K562 (cell line): Measurements from ENCODE around the gene ALK. TPM values are rescaled to one million over a fixed set of nuclear protein-coding genes. Genes with fewer than 3 reads are reported as not detected.

Source experiments
- ATAC-seq: fragments of 200-7000 bp; cut with Tn5 transposase; 3 replicates; pipeline ENCODE4 v1.9.1; 2020; ENCODE audit warnings: moderate library complexity
- BruUV-seq: library from RNA; stranded (reverse); fragments of 400-500 nt; replicated peaks from 2 replicates; lab custom pipeline; 2021; lab: Mats Ljungman, UMichigan
- CTCF ChIA-PET: fragments of 300-600 bp; formaldehyde crosslinking; extraction: SDS; loops from one replicate; lab custom pipeline; 2021; ENCODE audit warnings: low intra/inter-chr PET ratio; lab: Yijun Ruan, JAX
- POLR2A ChIA-PET: fragments of 300-600, 350-650 bp; sonication (Branson Sonifier 250); formaldehyde crosslinking; extraction: SDS; loops from one replicate; lab custom pipeline; 2021; ENCODE audit warnings: antibody characterized with exemption, inconsistent platforms; lab: Yijun Ruan, JAX
- DNase-seq, 4 experiments: peaks; one replicate each; pipeline versions ENCODE4 v3.0.0 to v3.0.0-alpha.2; 2011 to 2018; ENCODE audit warnings: low spot score in 3 of 4, mixed read lengths in 3 of 4; ENCODE audit errors: extremely low read depth in 1 of 4
- FAIRE-seq: peaks from 2 replicates; lab custom pipeline; 2011; peaks lifted over from hg19 to GRCh38; lab: Jason Lieb, UNC
- H2AFZ ChIP-seq: 2 replicates; pipeline ENCODE4 v1.6.0; 2011; ENCODE audit warnings: low read depth, low read length, control low read depth, inconsistent platforms
- H3K27ac ChIP-seq: fragments of 200-600 bp; 3 replicates; pipeline ENCODE4 v1.8.0; 2011; ENCODE audit warnings: low read depth, mild to moderate bottlenecking, control low read depth, inconsistent platforms, low read length, moderate library complexity, mixed read lengths; ENCODE audit errors: extremely low read depth
- H3K27me3 ChIP-seq, 2 experiments: fragments of 300-600 bp in 1 of 2; 2 replicates in 1 of 2; 3 replicates in 1 of 2; pipeline versions ENCODE4 v1.6.0 to v1.8.0; 2011; ENCODE audit warnings: inconsistent platforms in 2 of 2, low read length in 2 of 2, mild to moderate bottlenecking in 1 of 2, mixed read lengths in 1 of 2, moderate library complexity in 1 of 2; ENCODE audit not compliant: control insufficient read depth in 2 of 2, insufficient read depth in 2 of 2
- H3K36me3 ChIP-seq: fragments of 300-600 bp; 3 replicates; pipeline ENCODE4 v1.8.0; 2011; ENCODE audit warnings: mild to moderate bottlenecking, low read length, inconsistent platforms; ENCODE audit not compliant: control insufficient read depth, insufficient read depth
- H3K4me1 ChIP-seq, 2 experiments: fragments of 200-600 bp in 1 of 2; replicated peaks in 1 of 2; 2 replicates in 1 of 2; 3 replicates in 1 of 2; pipeline versions ENCODE4 v1.5.1 to v1.8.0; 2011; ENCODE audit warnings: inconsistent platforms in 2 of 2, low read length in 2 of 2, mild to moderate bottlenecking in 1 of 2, mixed read lengths in 1 of 2, moderate library complexity in 1 of 2; ENCODE audit not compliant: control insufficient read depth in 2 of 2, insufficient read depth in 2 of 2
- H3K4me2 ChIP-seq: 2 replicates; pipeline ENCODE4 v1.6.1; 2011; ENCODE audit warnings: low read length, control low read depth, inconsistent platforms, mixed read lengths; ENCODE audit not compliant: insufficient read depth
- H3K4me3 ChIP-seq: fragments of 200-600 bp; sonication (generic), shearing (Covaris generic); 2 replicates; pipeline ENCODE4 v1.5.1; 2016; ENCODE audit warnings: control low read depth, inconsistent platforms
- H3K79me2 ChIP-seq: fragments of 200-600 bp; 3 replicates; pipeline ENCODE4 v1.8.0; 2011; ENCODE audit warnings: low read length, inconsistent platforms; ENCODE audit not compliant: control insufficient read depth, insufficient read depth
- H3K9ac ChIP-seq, 2 experiments: 2 replicates each; pipeline versions ENCODE4 v1.6.0 to v1.6.1; 2011; ENCODE audit warnings: low read depth in 2 of 2, low read length in 2 of 2, control low read depth in 1 of 2, inconsistent platforms in 1 of 2, mild to moderate bottlenecking in 1 of 2, mixed read lengths in 1 of 2; ENCODE audit not compliant: insufficient read depth in 1 of 2
- H3K9me1 ChIP-seq: one replicate; pipeline ENCODE4 v1.6.0; 2011; ENCODE audit warnings: inconsistent platforms, mild to moderate bottlenecking, low read length, moderate library complexity; ENCODE audit not compliant: control insufficient read depth, insufficient read depth
- H3K9me3 ChIP-seq: replicated peaks from 2 replicates; pipeline ENCODE4 v1.5.1; 2011; ENCODE audit warnings: low read depth, low read length, inconsistent platforms; ENCODE audit not compliant: control insufficient read depth, insufficient read depth
- H4K20me1 ChIP-seq: replicated peaks from 2 replicates; pipeline ENCODE4 v1.6.1; 2011; ENCODE audit warnings: low read length, inconsistent platforms, mixed read lengths; ENCODE audit not compliant: control insufficient read depth, insufficient read depth
- ARID3B ChIP-seq: fragments of 250-450 bp; sonication (Bioruptor Pico); IDR thresholded peaks from 2 replicates; pipeline ENCODE4 v1.4.0; 2020; ENCODE audit warnings: borderline replicate concordance
- CHD1 ChIP-seq: fragments of 200-600 bp; sonication (generic); IDR thresholded peaks from one replicate; pipeline ENCODE4 v1.6.1; 2012; ENCODE audit warnings: mild to moderate bottlenecking, moderate library complexity, low read length, inconsistent platforms
- MBD2 ChIP-seq: sonication (generic); IDR thresholded peaks from 2 replicates; pipeline ENCODE4 v1.6.1; 2016; ENCODE audit warnings: low read depth, borderline replicate concordance
- ZFX ChIP-seq: sonication (generic); formaldehyde crosslinking; IDR thresholded peaks from 2 replicates; pipeline ENCODE4 v1.8.0; 2022; ENCODE audit warnings: mild to moderate bottlenecking, missing genetic modification reagents, moderate library complexity
- ZNF121 ChIP-seq: sonication (generic); formaldehyde crosslinking; conservative IDR thresholded peaks from 2 replicates; pipeline ENCODE4 v1.8.0; 2022; ENCODE audit warnings: missing genetic modification reagents
- ZNF140 ChIP-seq: fragments of 250-450 bp; sonication (Bioruptor Pico); IDR thresholded peaks from 2 replicates; pipeline ENCODE4 v1.8.0; 2021; ENCODE audit warnings: moderate library complexity, mild to moderate bottlenecking, inconsistent platforms
- ZNF232 ChIP-seq: sonication (generic); formaldehyde crosslinking; IDR thresholded peaks from 2 replicates; pipeline ENCODE4 v1.8.0; 2022; ENCODE audit warnings: mild to moderate bottlenecking, missing genetic modification reagents
- whole genome bisulfite sequencing: fragments of 100-300 bp; shearing (Covaris generic); methylation state at CpG from one replicate; pipeline ENCODE4 v1.1.6; 2016; ENCODE audit warnings: low coverage, mixed read lengths; ENCODE audit not compliant: insufficient coverage; ENCODE audit errors: missing lambda C conversion rate; 5-methylcytosine and 5-hydroxymethylcytosine counted together
- in situ Hi-C: fragments of 300-500 bp; cut with MboI; formaldehyde crosslinking; loops from 4 replicates; pipeline ENCODE4 v1.15.0; 2018; ENCODE audit warnings: inconsistent platforms, mixed read lengths
- intact Hi-C: fragments of 100-400 bp; cut with micrococcal nuclease; formaldehyde crosslinking; loops from 2 replicates; pipeline ENCODE4 v1.14.2; 2022
- polyA plus RNA-seq, 8 experiments: library from polyadenylated mRNA; depleted of rRNA in 4 of 8; stranded (reverse) in 5 of 8; unstranded in 3 of 8; fragments of >200 nt; fragmentation: Nextera tagmentation in 2 of 8; fragmentation: Illumina TruSeq in 1 of 8; extraction: Ambion mirVana in 2 of 8; extraction: Trizol in 1 of 8; gene quantifications; 2 replicates each; pipeline versions ENCODE4 v1.2.1 to v1.2.3, GENCODE V29; 2011 to 2014; ENCODE audit warnings: inconsistent platforms in 1 of 8, missing spikeins in 1 of 8
- total RNA-seq, 7 experiments: library from RNA; depleted of rRNA in 6 of 7; stranded (reverse); fragments of >200 nt in 6 of 7; fragmentation: Illumina TruSeq in 2 of 7; extraction: Trizol in 2 of 7; gene quantifications; 2 replicates each; pipeline versions ENCODE4 v1.2.1 to v1.2.3, GENCODE V29; 2011 to 2021; ENCODE audit warnings: low replicate concordance in 1 of 7
- TF ChIP-seq, protein P1 (sequence below): sonication (generic); formaldehyde crosslinking; IDR thresholded peaks from 2 replicates; pipeline ENCODE4 v1.8.1; 2023; ENCODE audit warnings: missing genetic modification reagents, mild to moderate bottlenecking, borderline replicate concordance
- TF ChIP-seq, protein P2 (sequence below): fragments of 450-650 bp; formaldehyde crosslinking; IDR thresholded peaks from 2 replicates; pipeline ENCODE4 v1.4.0; 2022; ENCODE audit warnings: mild to moderate bottlenecking, moderate library complexity
- TF ChIP-seq, protein P3 (sequence below), 2 experiments: fragments of 450-650 bp in 1 of 2; IDR thresholded peaks; 2 replicates each; pipeline ENCODE4 v1.6.1; 2011 to 2017; ENCODE audit warnings: low read depth in 2 of 2, antibody characterized with exemption in 1 of 2, borderline replicate concordance in 1 of 2, low read length in 1 of 2, mild to moderate bottlenecking in 1 of 2, mixed read lengths in 1 of 2; ENCODE audit not compliant: control insufficient read depth in 1 of 2

ALK gene
- total and polyA plus RNA-seq, 9 of the 15 experiments (the other 6 are each of a cell fraction or from before 2014, with no cell fraction given), result not detected

DNA sequence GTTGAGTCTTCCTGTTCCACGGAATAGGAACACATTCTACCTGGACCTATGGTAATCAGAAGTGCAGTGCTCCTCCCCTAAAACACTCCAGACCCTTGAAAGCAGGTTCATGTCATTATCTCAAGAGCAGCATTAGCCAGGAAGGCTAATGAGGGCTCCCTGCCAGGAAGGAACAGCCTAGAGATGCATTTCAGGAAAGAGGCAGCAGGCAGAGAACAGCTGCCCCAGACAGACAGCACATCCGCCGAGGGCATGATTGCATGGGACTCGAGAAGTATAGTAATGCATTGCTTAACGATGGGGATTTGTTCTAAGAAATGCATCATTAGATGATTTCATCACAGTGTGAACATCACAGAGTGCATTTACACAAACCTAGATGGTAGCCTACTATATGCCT is 171.5 kb downstream of the ALK start (continued):
- TF ChIP-seq, protein P1, sequence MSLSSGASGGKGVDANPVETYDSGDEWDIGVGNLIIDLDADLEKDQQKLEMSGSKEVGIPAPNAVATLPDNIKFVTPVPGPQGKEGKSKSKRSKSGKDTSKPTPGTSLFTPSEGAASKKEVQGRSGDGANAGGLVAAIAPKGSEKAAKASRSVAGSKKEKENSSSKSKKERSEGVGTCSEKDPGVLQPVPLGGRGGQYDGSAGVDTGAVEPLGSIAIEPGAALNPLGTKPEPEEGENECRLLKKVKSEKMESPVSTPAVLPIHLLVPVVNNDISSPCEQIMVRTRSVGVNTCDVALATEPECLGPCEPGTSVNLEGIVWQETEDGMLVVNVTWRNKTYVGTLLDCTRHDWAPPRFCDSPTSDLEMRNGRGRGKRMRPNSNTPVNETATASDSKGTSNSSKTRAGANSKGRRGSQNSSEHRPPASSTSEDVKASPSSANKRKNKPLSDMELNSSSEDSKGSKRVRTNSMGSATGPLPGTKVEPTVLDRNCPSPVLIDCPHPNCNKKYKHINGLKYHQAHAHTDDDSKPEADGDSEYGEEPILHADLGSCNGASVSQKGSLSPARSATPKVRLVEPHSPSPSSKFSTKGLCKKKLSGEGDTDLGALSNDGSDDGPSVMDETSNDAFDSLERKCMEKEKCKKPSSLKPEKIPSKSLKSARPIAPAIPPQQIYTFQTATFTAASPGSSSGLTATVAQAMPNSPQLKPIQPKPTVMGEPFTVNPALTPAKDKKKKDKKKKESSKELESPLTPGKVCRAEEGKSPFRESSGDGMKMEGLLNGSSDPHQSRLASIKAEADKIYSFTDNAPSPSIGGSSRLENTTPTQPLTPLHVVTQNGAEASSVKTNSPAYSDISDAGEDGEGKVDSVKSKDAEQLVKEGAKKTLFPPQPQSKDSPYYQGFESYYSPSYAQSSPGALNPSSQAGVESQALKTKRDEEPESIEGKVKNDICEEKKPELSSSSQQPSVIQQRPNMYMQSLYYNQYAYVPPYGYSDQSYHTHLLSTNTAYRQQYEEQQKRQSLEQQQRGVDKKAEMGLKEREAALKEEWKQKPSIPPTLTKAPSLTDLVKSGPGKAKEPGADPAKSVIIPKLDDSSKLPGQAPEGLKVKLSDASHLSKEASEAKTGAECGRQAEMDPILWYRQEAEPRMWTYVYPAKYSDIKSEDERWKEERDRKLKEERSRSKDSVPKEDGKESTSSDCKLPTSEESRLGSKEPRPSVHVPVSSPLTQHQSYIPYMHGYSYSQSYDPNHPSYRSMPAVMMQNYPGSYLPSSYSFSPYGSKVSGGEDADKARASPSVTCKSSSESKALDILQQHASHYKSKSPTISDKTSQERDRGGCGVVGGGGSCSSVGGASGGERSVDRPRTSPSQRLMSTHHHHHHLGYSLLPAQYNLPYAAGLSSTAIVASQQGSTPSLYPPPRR (CRISPR knock-in tag), result no peak
- no peak for TF ChIP-seq ZNF121 (CRISPR knock-in tag)

GRCh38 chr2:29749041-29749440 is 172.3 kb downstream of the ALK start:
- POLR2A ChIA-PET, result no interaction called here
- no peak for TF ChIP-seq ZNF232 (CRISPR knock-in tag)
- TF ChIP-seq, protein P2, sequence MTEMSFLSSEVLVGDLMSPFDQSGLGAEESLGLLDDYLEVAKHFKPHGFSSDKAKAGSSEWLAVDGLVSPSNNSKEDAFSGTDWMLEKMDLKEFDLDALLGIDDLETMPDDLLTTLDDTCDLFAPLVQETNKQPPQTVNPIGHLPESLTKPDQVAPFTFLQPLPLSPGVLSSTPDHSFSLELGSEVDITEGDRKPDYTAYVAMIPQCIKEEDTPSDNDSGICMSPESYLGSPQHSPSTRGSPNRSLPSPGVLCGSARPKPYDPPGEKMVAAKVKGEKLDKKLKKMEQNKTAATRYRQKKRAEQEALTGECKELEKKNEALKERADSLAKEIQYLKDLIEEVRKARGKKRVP, result no peak
- TF ChIP-seq, protein P3, sequence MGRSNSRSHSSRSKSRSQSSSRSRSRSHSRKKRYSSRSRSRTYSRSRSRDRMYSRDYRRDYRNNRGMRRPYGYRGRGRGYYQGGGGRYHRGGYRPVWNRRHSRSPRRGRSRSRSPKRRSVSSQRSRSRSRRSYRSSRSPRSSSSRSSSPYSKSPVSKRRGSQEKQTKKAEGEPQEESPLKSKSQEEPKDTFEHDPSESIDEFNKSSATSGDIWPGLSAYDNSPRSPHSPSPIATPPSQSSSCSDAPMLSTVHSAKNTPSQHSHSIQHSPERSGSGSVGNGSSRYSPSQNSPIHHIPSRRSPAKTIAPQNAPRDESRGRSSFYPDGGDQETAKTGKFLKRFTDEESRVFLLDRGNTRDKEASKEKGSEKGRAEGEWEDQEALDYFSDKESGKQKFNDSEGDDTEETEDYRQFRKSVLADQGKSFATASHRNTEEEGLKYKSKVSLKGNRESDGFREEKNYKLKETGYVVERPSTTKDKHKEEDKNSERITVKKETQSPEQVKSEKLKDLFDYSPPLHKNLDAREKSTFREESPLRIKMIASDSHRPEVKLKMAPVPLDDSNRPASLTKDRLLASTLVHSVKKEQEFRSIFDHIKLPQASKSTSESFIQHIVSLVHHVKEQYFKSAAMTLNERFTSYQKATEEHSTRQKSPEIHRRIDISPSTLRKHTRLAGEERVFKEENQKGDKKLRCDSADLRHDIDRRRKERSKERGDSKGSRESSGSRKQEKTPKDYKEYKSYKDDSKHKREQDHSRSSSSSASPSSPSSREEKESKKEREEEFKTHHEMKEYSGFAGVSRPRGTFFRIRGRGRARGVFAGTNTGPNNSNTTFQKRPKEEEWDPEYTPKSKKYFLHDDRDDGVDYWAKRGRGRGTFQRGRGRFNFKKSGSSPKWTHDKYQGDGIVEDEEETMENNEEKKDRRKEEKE (IDR thresholded peaks at IDR 0.05; ENCODE audit: borderline replicate concordance in 1 of 2, control insufficient read depth in 1 of 2, low read depth in 2 of 2, low read length in 1 of 2), result no peak
- no peak for TF ChIP-seq CHD1
- no peak for TF ChIP-seq ZFX
- TF ChIP-seq ZNF140 (CRISPR knock-in tag), result no peak
- TF ChIP-seq MBD2, result no peak
- no peak for TF ChIP-seq ARID3B (CRISPR knock-in tag)

More at GRCh38 chr2:29749041-29749440, 172.3 kb downstream of the ALK start:
- no peaks in the 10 kb centered on the region for H3K4me1 ChIP-seq
- H3K36me3 ChIP-seq, result no peaks in the 10 kb centered on the region
- BruUV-seq, result no TSS peak
- no peak overlapping the region for H3K4me2 ChIP-seq
- ATAC-seq (no peak), FAIRE-seq (no peak), DNase-seq (no peak)
- no peak overlapping the region for H2AFZ ChIP-seq
- WGBS, result 0% methylated on average over 1 of the region's 1 CpG
- no peak overlapping the region for H3K27ac ChIP-seq
- H3K4me3 ChIP-seq, result no peak overlapping the region
- CTCF ChIA-PET, result no interaction called here
- intact Hi-C loops (no loop called here), in situ Hi-C loops (no loop called here)
- H3K9me1 ChIP-seq, result no peaks in the 10 kb centered on the region
- peaks cover 6% of the 10 kb centered on the region in 2 experiments; a peak in 4 of 5 replicates for H3K27me3 ChIP-seq
- no peaks in the 10 kb centered on the region for H3K79me2 ChIP-seq
- no peaks in the 10 kb centered on the region for H3K9me3 ChIP-seq
- no peak overlapping the region for H3K9ac ChIP-seq
- no peaks in the 10 kb centered on the region; the same call in 1 of the 2 replicates for H4K20me1 ChIP-seq
